GM12878 (cell line): Measurements from ENCODE around the gene TCF4. TPM values are rescaled to one million over a fixed set of nuclear protein-coding genes. Genes with fewer than 3 reads are reported as not detected.

Experiments used
- ATAC-seq: fragments of 200-7000 bp; cut with Tn5 transposase; 3 replicates; pipeline ENCODE4 v1.9.1; 2020; ENCODE audit warnings: mild to moderate bottlenecking, moderate library complexity
- BruUV-seq: library from RNA; stranded (reverse); fragments of 400-500 nt; replicated peaks from 2 replicates; lab custom pipeline; 2021; lab: Mats Ljungman, UMichigan
- CTCF ChIA-PET: fragments of 300-600 bp; sonication (Branson Sonifier 250); formaldehyde crosslinking; extraction: SDS; loops from one replicate; lab custom pipeline; 2021; ENCODE audit warnings: inconsistent platforms; lab: Yijun Ruan, JAX
- POLR2A ChIA-PET: fragments of 350-600 bp; formaldehyde crosslinking; extraction: SDS; loops from one replicate; lab custom pipeline; 2021; ENCODE audit warnings: inconsistent platforms; lab: Charles Lee
- RAD21 ChIA-PET: fragments of 300-600 bp; sonication (Branson Sonifier 250); formaldehyde crosslinking; loops from one replicate; lab custom pipeline; 2023; ENCODE audit warnings: antibody characterized with exemption; ENCODE audit not compliant: unreplicated experiment; lab: Charles Lee
- SMC1A ChIA-PET: fragments of 300-600 bp; sonication (Branson Sonifier 250); formaldehyde crosslinking; loops from one replicate; lab custom pipeline; 2023; ENCODE audit not compliant: unreplicated experiment, uncharacterized antibody; lab: Charles Lee
- DNase-seq: peaks from one replicate; pipeline ENCODE4 v3.0.0-alpha.2; 2011; ENCODE audit warnings: low read depth, low spot score
- FAIRE-seq: peaks from 3 replicates; lab custom pipeline; 2011; peaks lifted over from hg19 to GRCh38; lab: Jason Lieb, UNC
- H2AFZ ChIP-seq: 2 replicates; pipeline ENCODE4 v1.6.0; 2011; ENCODE audit warnings: low read depth, low read length, control low read depth; ENCODE audit not compliant: control insufficient read depth
- H3K27ac ChIP-seq: 2 replicates; pipeline ENCODE4 v1.5.1; 2011; ENCODE audit warnings: control low read depth; ENCODE audit not compliant: control insufficient read depth, insufficient read depth
- H3K27me3 ChIP-seq, 2 experiments: replicated peaks in 1 of 2; 2 replicates each; pipeline versions ENCODE4 v1.6.0 to v1.6.1; 2011; ENCODE audit warnings: low read length in 1 of 2; ENCODE audit not compliant: control insufficient read depth in 2 of 2, insufficient read depth in 2 of 2
- H3K36me3 ChIP-seq, 2 experiments: 2 replicates each; pipeline ENCODE4 v1.5.1; 2011; ENCODE audit warnings: low read length in 1 of 2; ENCODE audit not compliant: control insufficient read depth in 2 of 2, insufficient read depth in 2 of 2
- H3K4me1 ChIP-seq: 2 replicates; pipeline ENCODE4 v1.6.1; 2011; ENCODE audit warnings: mild to moderate bottlenecking, low read length, moderate library complexity, mixed read lengths; ENCODE audit not compliant: control insufficient read depth, insufficient read depth
- H3K4me2 ChIP-seq: 2 replicates; pipeline ENCODE4 v1.6.0; 2011; ENCODE audit warnings: control low read depth; ENCODE audit not compliant: control insufficient read depth, insufficient read depth
- H3K4me3 ChIP-seq: fragments of 200-600 bp; sonication (generic); 2 replicates; pipeline ENCODE4 v1.5.1; 2016
- H3K79me2 ChIP-seq: 2 replicates; pipeline ENCODE4 v1.6.0; 2011; ENCODE audit warnings: low read length; ENCODE audit not compliant: control insufficient read depth, insufficient read depth
- H3K9ac ChIP-seq: 2 replicates; pipeline ENCODE4 v1.8.0; 2011; ENCODE audit warnings: low read length, control low read depth, mixed read lengths; ENCODE audit not compliant: control insufficient read depth, insufficient read depth
- H3K9me3 ChIP-seq: replicated peaks from 3 replicates; pipeline ENCODE4 v1.5.1; 2011; ENCODE audit warnings: mild to moderate bottlenecking, low read length; ENCODE audit not compliant: control insufficient read depth, insufficient read depth
- H4K20me1 ChIP-seq: 2 replicates; pipeline ENCODE4 v1.6.0; 2011; ENCODE audit not compliant: control insufficient read depth, insufficient read depth
- BCL11A ChIP-seq: IDR thresholded peaks from 2 replicates; pipeline ENCODE4 v1.6.1; 2011; ENCODE audit warnings: low read depth, low read length
- ETV6 ChIP-seq, 2 experiments: fragments of 450-650 bp in 1 of 2; IDR thresholded peaks in 1 of 2; conservative IDR thresholded peaks in 1 of 2; 2 replicates each; pipeline ENCODE4 v1.6.1; 2014; ENCODE audit warnings: antibody characterized with exemption in 1 of 2, borderline replicate concordance in 1 of 2, low read depth in 1 of 2, mild to moderate bottlenecking in 1 of 2, moderate library complexity in 1 of 2
- GABPA ChIP-seq: IDR thresholded peaks from 2 replicates; pipeline ENCODE4 v1.6.1; 2014; ENCODE audit warnings: antibody characterized with exemption, low read depth, mild to moderate bottlenecking, inconsistent platforms
- SMARCA5 ChIP-seq: fragments of 450-650 bp; IDR thresholded peaks from 2 replicates; pipeline ENCODE4 v1.6.1; 2017; ENCODE audit warnings: mild to moderate bottlenecking
- WGBS: methylation state at CpG from one replicate; pipeline ENCODE4 v1.1.6; 2016; ENCODE audit warnings: low lambda C conversion rate; ENCODE audit not compliant: insufficient replicate concordance, insufficient coverage; ENCODE audit errors: missing lambda C conversion rate; 5-methylcytosine and 5-hydroxymethylcytosine counted together
- in situ Hi-C: fragments of 300-500 bp; cut with MboI; formaldehyde crosslinking; loops from 9 replicates; pipeline ENCODE4 v1.14.3; 2018; ENCODE audit warnings: mixed read lengths
- intact Hi-C: fragments of 100-400 bp; cut with micrococcal nuclease; formaldehyde crosslinking; loops from one replicate; pipeline ENCODE4 v1.14.2; 2022; ENCODE audit not compliant: unreplicated experiment
- polyA plus RNA-seq, 11 experiments: library from polyadenylated mRNA; depleted of rRNA in 4 of 11; unstranded in 6 of 11; stranded (reverse) in 5 of 11; fragments of >200 nt; fragmentation: Nextera tagmentation in 4 of 11; fragmentation: Illumina TruSeq in 1 of 11; extraction: Ambion mirVana in 4 of 11; extraction: Trizol in 1 of 11; gene quantifications; 1 replicate in 1 of 11; 2 replicates in 10 of 11; pipeline versions ENCODE4 v1.2.1 to v1.2.3, GENCODE V29; 2011 to 2016; ENCODE audit warnings: inconsistent platforms in 2 of 11, missing spikeins in 2 of 11, low read depth in 1 of 11
- total RNA-seq, 4 experiments: library from RNA; depleted of rRNA in 3 of 4; stranded (reverse); fragments of >200 nt in 3 of 4; fragmentation: Illumina TruSeq in 1 of 4; extraction: Trizol in 1 of 4; gene quantifications; 2 replicates each; pipeline versions ENCODE4 v1.2.1 to v1.2.3, GENCODE V29; 2013 to 2021

TCF4 gene
- total and polyA plus RNA-seq, 10 of the 15 experiments (the other 5 are each of a cell fraction or from before 2014, with no cell fraction given): 15.2 to 94.0 (median 31.5) TPM

- in situ Hi-C loops: loop anchor here (5.0 kb wide), 1 partner anchor 1152 kb away; no protein-coding TSS in a partner anchor
- RAD21 ChIA-PET: interaction anchor here (1.0 kb wide), 1 partner anchor 186 kb away, joined by 3 read pairs; no protein-coding TSS in a partner anchor
- Histone ChIP-seq H3K9me3 (no peaks in the 10 kb centered on the region), H3K9ac (no peak overlapping the region), H2AFZ (peak overlapping the region; percentile 30), H3K4me1 (peaks cover 2% of the 10 kb centered on the region; the same call in 1 of the 2 replicates), H3K79me2 (no peaks in the 10 kb centered on the region), H4K20me1 (no peaks in the 10 kb centered on the region), H3K4me2 (peak overlapping the region; percentile 54), H3K4me3 (no peak overlapping the region), H3K27me3 (peaks cover 2 to 5% of the 10 kb centered on the region in 2 experiments; a peak in 3 of 4 replicates), H3K27ac (no peak overlapping the region), H3K36me3 (no peaks in the 10 kb centered on the region)
- no TSS peak for BruUV-seq
- CTCF ChIA-PET: interaction anchor here (0.8 to 1.8 kb wide), 2 partner anchors 185 to 316 kb away, joined by 3 read pairs; no protein-coding TSS in a partner anchor
- DNase-seq: no peak
- ATAC-seq: peak; percentile 20; the same call in 2 of the 3 replicates
- FAIRE-seq: no peak
- SMC1A ChIA-PET: interaction anchor here (0.6 to 1.1 kb wide), 3 partner anchors 14 to 715 kb away, joined by 3 to 4 read pairs (median 3); no protein-coding TSS in a partner anchor
- POLR2A ChIA-PET: no interaction called here
- TF ChIP-seq SMARCA5: no peak
- no peak for TF ChIP-seq ETV6 (conservative IDR thresholded peaks at IDR 0.05 in 1 of 2, IDR thresholded peaks at IDR 0.05 in 1 of 2; ENCODE audit: borderline replicate concordance in 1 of 2, low read depth in 1 of 2)
- no peak for TF ChIP-seq GABPA
- no peak for TF ChIP-seq BCL11A
- WGBS: 6% methylated on average over 7 of the region's 7 CpGs
- intact Hi-C loops: loop anchor here (10.0 kb wide), 1 partner anchor 165 kb away; the partner anchor contains the start of gene TCF4
These were observed 167.9 kb downstream of the TCF4 start for GRCh38 chr18:55419947-55420664.
